Body of pancreas (tissue), 4 donors: ENCODE data around the gene SLC6A9.

Experiments used
- CTCF ChIP-seq, 7 experiments: fragments of 450-650 bp in 4 of 7; fragments of 200-600 bp in 3 of 7; sonication (generic) in 3 of 7; IDR thresholded peaks; one replicate each; pipeline ENCODE4 v1.5.1; 2016 to 2019; ENCODE audit warnings: antibody characterized with exemption in 7 of 7
- POLR2A ChIP-seq, 3 donors: fragments of 450-650 bp; IDR thresholded peaks; one replicate each; pipeline ENCODE4 v1.6.1; 2016; ENCODE audit warnings: antibody characterized with exemption in 3 of 3, mild to moderate bottlenecking in 2 of 3

GRCh38 chr1:44002165-44002564 lies 29.1 kb downstream of the SLC6A9 start:
- no peak for TF ChIP-seq CTCF (IDR thresholded peaks at IDR 0.05)
- no peak for TF ChIP-seq POLR2A (IDR thresholded peaks at IDR 0.05)
